Astrocyte (in vitro differentiated cells and primary cell): Measurements from ENCODE around the gene VGLL2. TPM values are rescaled to one million over a fixed set of nuclear protein-coding genes. Genes with fewer than 3 reads are reported as not detected.

Experiments
- DNase-seq: peaks from one replicate; pipeline ENCODE4 v3.0.0-alpha.2; 2010; ENCODE audit warnings: low read depth
- FAIRE-seq: peaks from 2 replicates; lab custom pipeline; 2011; peaks lifted over from hg19 to GRCh38; lab: Jason Lieb, UNC
- H2AFZ ChIP-seq: 2 replicates; pipeline ENCODE4 v1.6.0; 2012; ENCODE audit warnings: low read depth, low read length, inconsistent platforms
- H3K27ac ChIP-seq: 2 replicates; pipeline ENCODE4 v1.5.1; 2011; ENCODE audit warnings: low read depth, low read length, inconsistent platforms
- H3K27me3 ChIP-seq: 2 replicates; pipeline ENCODE4 v1.6.0; 2011; ENCODE audit warnings: low read length, inconsistent platforms; ENCODE audit not compliant: insufficient read depth
- H3K36me3 ChIP-seq: 2 replicates; pipeline ENCODE4 v1.5.1; 2011; ENCODE audit warnings: low read length, inconsistent platforms; ENCODE audit not compliant: insufficient read depth
- H3K4me1 ChIP-seq: 2 replicates; pipeline ENCODE4 v1.5.1; 2011; ENCODE audit warnings: low read length, inconsistent platforms; ENCODE audit not compliant: insufficient read depth
- H3K4me2 ChIP-seq: 2 replicates; pipeline ENCODE4 v1.6.0; 2012; ENCODE audit warnings: low read length, inconsistent platforms
- H3K4me3 ChIP-seq: 2 replicates; pipeline ENCODE4 v1.5.1; 2011; ENCODE audit warnings: low read depth, mild to moderate bottlenecking, low read length, inconsistent platforms; ENCODE audit not compliant: insufficient read depth
- H3K79me2 ChIP-seq: 2 replicates; pipeline ENCODE4 v1.6.0; 2012; ENCODE audit warnings: mild to moderate bottlenecking, low read length, inconsistent platforms; ENCODE audit not compliant: insufficient read depth
- H3K9ac ChIP-seq: 2 replicates; pipeline ENCODE4 v1.6.0; 2012; ENCODE audit warnings: mild to moderate bottlenecking, low read length, inconsistent platforms
- H3K9me3 ChIP-seq: 2 replicates; pipeline ENCODE4 v1.5.1; 2012; ENCODE audit warnings: low read depth, mild to moderate bottlenecking, low read length, inconsistent platforms; ENCODE audit not compliant: insufficient read depth
- H4K20me1 ChIP-seq: 2 replicates; pipeline ENCODE4 v1.6.0; 2012; ENCODE audit warnings: low read length, inconsistent platforms; ENCODE audit not compliant: insufficient read depth
- H3K27ac Mint-ChIP-seq: one replicate; pipeline ENCODE4 v1.8.0; 2021; ENCODE audit warnings: mild to moderate bottlenecking, mixed read lengths; ENCODE audit not compliant: unreplicated experiment
- H3K27me3 Mint-ChIP-seq: one replicate; pipeline ENCODE4 v1.8.0; 2021; ENCODE audit warnings: low read depth, mixed read lengths; ENCODE audit not compliant: unreplicated experiment
- H3K36me3 Mint-ChIP-seq: one replicate; pipeline ENCODE4 v1.8.0; 2021; ENCODE audit warnings: low read depth, mixed read lengths; ENCODE audit not compliant: unreplicated experiment
- H3K4me1 Mint-ChIP-seq: one replicate; pipeline ENCODE4 v1.8.0; 2021; ENCODE audit warnings: low read depth, mixed read lengths; ENCODE audit not compliant: unreplicated experiment
- H3K4me3 Mint-ChIP-seq: one replicate; pipeline ENCODE4 v1.8.0; 2021; ENCODE audit warnings: mild to moderate bottlenecking, moderate library complexity, mixed read lengths; ENCODE audit not compliant: unreplicated experiment
- H3K9me3 Mint-ChIP-seq: one replicate; pipeline ENCODE4 v1.8.0; 2021; ENCODE audit warnings: mild to moderate bottlenecking, mixed read lengths; ENCODE audit not compliant: unreplicated experiment
- EZH2 ChIP-seq: IDR thresholded peaks from 2 replicates; pipeline ENCODE4 v1.6.1; 2012; ENCODE audit warnings: mild to moderate bottlenecking, low read length, inconsistent platforms; ENCODE audit not compliant: insufficient read depth
- total RNA-seq: library from RNA; stranded (reverse); gene quantifications from 2 replicates; pipeline ENCODE4 v1.2.1, GENCODE V29; 2021
- TF ChIP-seq, protein P1 (sequence below): IDR thresholded peaks from 2 replicates; pipeline ENCODE4 v1.5.1; 2011; ENCODE audit warnings: low read depth, mild to moderate bottlenecking, inconsistent platforms, low read length, moderate library complexity; ENCODE audit not compliant: insufficient read depth

Gene VGLL2
- total RNA-seq, 1 donor from 2014 or later = 1.7 TPM

DNA sequence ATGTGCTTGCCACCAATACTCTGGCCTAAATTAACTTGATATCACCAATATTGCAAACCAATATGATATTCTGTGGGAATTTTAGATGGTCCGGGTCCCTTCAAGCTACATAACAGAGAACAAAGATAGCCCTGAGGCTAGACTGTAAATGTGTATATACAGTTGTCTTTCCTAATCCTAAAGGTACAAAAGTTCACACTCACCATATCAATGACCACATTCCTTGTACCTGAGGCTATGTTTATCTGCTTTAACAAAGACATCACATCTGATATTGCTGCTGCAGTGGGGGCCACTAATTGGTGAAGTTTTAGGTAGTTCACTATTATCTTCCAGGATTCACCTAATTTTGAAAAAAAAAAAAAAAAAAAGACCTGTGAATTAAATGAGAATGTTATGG, 38.6 kb upstream of the VGLL2 start:
- DNase-seq (no peak), FAIRE-seq (no peak)
- Histone ChIP-seq H3K4me3 (no peak overlapping the region), H3K4me2 (no peak overlapping the region), H4K20me1 (no peaks in the 10 kb centered on the region), H3K36me3 (no peaks in the 10 kb centered on the region), H3K4me1 (no peaks in the 10 kb centered on the region), H3K27me3 (no peaks in the 10 kb centered on the region), H2AFZ (no peak overlapping the region), H3K79me2 (no peaks in the 10 kb centered on the region), H3K27ac (no peak overlapping the region), H3K9ac (no peak overlapping the region), H3K9me3 (peaks cover 4% of the 10 kb centered on the region)
- no peaks in the 10 kb centered on the region for H3K9me3 Mint-ChIP-seq
- TF ChIP-seq, protein P1, sequence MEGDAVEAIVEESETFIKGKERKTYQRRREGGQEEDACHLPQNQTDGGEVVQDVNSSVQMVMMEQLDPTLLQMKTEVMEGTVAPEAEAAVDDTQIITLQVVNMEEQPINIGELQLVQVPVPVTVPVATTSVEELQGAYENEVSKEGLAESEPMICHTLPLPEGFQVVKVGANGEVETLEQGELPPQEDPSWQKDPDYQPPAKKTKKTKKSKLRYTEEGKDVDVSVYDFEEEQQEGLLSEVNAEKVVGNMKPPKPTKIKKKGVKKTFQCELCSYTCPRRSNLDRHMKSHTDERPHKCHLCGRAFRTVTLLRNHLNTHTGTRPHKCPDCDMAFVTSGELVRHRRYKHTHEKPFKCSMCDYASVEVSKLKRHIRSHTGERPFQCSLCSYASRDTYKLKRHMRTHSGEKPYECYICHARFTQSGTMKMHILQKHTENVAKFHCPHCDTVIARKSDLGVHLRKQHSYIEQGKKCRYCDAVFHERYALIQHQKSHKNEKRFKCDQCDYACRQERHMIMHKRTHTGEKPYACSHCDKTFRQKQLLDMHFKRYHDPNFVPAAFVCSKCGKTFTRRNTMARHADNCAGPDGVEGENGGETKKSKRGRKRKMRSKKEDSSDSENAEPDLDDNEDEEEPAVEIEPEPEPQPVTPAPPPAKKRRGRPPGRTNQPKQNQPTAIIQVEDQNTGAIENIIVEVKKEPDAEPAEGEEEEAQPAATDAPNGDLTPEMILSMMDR = no peak
- no peak for TF ChIP-seq EZH2
- H3K27ac Mint-ChIP-seq = no peak overlapping the region
- H3K4me3 Mint-ChIP-seq = no peak overlapping the region
- no peaks in the 10 kb centered on the region for H3K4me1 Mint-ChIP-seq
- no peaks in the 10 kb centered on the region for H3K27me3 Mint-ChIP-seq
- H3K36me3 Mint-ChIP-seq = no peaks in the 10 kb centered on the region

DNA sequence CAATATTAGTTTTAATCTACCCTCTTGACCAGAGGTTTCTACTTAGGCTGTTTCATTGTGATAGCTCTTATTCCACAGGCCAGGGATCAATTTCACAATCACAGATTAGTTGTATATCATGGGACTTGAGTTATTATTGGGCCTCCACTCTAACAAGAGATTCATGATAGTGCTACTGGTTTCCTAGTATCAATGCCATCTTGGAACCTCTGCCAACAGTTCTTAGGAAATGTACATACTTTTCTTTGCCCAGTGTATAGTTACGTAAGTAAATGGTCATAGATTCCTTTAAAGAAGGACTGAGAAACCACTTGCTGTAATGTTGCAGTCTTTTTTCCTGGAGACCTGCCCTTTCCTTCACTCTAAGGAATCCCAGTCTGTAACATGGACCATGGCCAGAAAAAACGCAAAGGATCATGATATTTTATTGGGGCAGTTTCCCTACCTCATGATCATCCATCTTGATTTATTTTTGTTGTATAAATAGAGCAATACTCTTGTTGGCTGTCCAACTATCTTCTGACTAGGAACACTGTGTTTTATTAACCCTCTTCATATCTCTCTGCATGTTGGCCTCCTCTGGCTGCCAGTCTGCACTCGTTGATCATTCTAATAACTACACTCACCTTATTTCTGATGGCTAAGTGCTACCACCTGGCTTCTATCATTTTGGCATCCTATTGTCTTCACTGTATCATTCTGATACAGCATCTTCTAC, 38.0 kb upstream of the VGLL2 start:
- FAIRE-seq = no peak

More for the DNA sequence above, 38.0 kb upstream of the VGLL2 start:
- Mint-ChIP-seq H3K9me3 (no peaks in the 10 kb centered on the region), H3K4me3 (no peak overlapping the region), H3K27me3 (no peaks in the 10 kb centered on the region), H3K36me3 (no peaks in the 10 kb centered on the region), H3K27ac (no peak overlapping the region), H3K4me1 (no peaks in the 10 kb centered on the region)
- Histone ChIP-seq H3K4me2 (no peak overlapping the region), H3K79me2 (no peaks in the 10 kb centered on the region), H3K9ac (no peak overlapping the region), H3K27ac (no peak overlapping the region), H3K4me1 (no peaks in the 10 kb centered on the region), H3K4me3 (no peak overlapping the region), H2AFZ (no peak overlapping the region), H4K20me1 (no peaks in the 10 kb centered on the region), H3K9me3 (peaks cover 4% of the 10 kb centered on the region), H3K27me3 (no peaks in the 10 kb centered on the region), H3K36me3 (no peaks in the 10 kb centered on the region)
- no peak for DNase-seq
- TF ChIP-seq EZH2 = no peak
- TF ChIP-seq, protein P1 = no peak
